AG09309 (cell line): ENCODE results near the gene RELT.
A peak's percentile ranks its signal among the peaks of the same experiment; 100 is the strongest.

Experiments used
- DNase-seq: peaks from one replicate; pipeline ENCODE4 v3.0.0-alpha.2; 2010; ENCODE audit warnings: low read depth
- H3K4me3 ChIP-seq: 2 replicates; pipeline ENCODE4 v1.5.1; 2011; ENCODE audit warnings: mild to moderate bottlenecking, low read depth, low read length, moderate library complexity; ENCODE audit not compliant: control insufficient read depth
- TF ChIP-seq, protein P1 (sequence below): IDR thresholded peaks from 2 replicates; pipeline ENCODE4 v1.5.1; 2011; ENCODE audit warnings: mild to moderate bottlenecking, low read depth, low read length, inconsistent platforms; ENCODE audit not compliant: insufficient read depth, control insufficient read depth; ENCODE audit errors: missing control alignments

The RELT gene

DNA sequence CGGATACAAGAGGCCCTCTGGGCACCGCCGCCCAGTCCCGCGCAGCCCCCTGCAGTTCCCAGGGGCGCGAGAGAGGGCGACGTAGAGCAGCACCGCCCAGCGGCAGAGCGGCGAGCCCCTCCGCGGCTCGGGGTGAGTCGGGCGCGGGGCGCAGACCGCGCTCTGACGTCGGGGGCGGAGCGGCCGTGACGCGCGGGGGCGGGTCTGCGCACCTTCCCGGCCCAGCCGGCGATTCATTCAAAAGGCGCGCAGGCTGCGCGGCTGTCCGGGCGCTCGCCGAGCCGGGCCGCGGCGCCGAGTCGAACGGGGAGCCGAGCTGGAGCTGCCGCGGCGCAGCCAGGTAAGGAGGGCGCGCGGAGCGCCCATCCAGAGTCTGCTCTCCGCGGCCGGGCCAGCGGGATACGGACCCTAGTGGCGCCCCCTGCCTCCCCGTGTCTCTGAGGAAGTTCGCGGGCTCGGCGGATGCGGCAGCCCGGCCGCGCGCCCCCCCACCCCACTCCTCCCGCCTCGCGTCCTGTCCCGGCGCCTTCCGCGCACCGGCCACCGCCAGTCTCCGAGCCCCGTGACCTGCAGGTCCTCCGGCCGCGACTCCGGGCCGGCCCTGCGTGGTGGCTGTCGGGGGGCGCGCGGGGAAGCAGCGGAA is at the start of gene RELT:
Gene RELT (plus strand): TSS at position 240 of the 643 bp plus-strand sequence. CDS start 12,738 bp downstream, outside the sequence.
- TF ChIP-seq, protein P1, sequence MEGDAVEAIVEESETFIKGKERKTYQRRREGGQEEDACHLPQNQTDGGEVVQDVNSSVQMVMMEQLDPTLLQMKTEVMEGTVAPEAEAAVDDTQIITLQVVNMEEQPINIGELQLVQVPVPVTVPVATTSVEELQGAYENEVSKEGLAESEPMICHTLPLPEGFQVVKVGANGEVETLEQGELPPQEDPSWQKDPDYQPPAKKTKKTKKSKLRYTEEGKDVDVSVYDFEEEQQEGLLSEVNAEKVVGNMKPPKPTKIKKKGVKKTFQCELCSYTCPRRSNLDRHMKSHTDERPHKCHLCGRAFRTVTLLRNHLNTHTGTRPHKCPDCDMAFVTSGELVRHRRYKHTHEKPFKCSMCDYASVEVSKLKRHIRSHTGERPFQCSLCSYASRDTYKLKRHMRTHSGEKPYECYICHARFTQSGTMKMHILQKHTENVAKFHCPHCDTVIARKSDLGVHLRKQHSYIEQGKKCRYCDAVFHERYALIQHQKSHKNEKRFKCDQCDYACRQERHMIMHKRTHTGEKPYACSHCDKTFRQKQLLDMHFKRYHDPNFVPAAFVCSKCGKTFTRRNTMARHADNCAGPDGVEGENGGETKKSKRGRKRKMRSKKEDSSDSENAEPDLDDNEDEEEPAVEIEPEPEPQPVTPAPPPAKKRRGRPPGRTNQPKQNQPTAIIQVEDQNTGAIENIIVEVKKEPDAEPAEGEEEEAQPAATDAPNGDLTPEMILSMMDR = peak; percentile 68
- DNase-seq = peak; percentile 43
- peak within 1 kb of the TSS; percentile 80 for H3K4me3 ChIP-seq

DNA sequence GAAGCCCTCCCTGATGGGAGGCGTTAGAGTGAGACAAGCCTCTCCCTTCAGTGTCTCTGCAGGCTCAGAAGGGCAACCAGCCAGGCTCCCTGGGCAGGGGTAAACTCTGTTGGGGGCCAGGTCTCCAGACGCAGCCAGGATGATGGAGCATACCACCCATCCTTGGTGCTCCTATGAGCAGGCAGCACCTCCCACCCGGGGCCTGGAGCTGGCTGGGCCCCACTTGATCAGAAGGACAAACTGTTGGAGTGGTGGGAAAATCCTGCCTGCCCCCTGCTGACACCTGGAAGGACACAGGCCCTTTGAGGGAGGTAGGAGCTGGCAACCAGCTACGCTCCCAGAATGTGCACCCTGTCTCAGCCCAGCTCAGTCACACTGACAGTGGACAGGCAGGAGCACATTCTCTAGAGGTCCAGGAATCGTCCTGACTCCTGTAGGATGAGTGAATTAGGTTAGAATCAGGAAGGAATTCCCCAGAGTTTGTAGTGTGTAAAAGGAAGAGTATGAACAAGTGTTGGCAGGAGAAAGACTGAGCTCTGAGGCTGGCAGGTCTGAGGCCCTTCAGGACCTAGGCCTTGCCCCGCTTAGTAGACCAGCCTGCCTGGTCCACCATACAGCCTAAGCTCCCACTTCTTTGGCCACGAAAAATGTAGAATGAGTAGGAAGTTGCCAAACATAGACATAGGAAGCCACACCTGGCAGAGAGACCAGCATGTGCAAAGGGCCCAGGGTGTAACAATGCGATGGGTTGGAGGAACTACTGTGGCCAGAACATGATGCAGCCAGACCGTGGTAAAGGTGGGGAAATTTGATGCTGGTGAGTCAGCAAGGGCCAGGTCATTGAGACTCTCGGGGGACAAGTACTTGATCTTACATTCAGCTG is 49.0 kb upstream of the RELT start:
- DNase-seq = no peak
- no peak overlapping the region for H3K4me3 ChIP-seq
- TF ChIP-seq, protein P1 = no peak

DNA sequence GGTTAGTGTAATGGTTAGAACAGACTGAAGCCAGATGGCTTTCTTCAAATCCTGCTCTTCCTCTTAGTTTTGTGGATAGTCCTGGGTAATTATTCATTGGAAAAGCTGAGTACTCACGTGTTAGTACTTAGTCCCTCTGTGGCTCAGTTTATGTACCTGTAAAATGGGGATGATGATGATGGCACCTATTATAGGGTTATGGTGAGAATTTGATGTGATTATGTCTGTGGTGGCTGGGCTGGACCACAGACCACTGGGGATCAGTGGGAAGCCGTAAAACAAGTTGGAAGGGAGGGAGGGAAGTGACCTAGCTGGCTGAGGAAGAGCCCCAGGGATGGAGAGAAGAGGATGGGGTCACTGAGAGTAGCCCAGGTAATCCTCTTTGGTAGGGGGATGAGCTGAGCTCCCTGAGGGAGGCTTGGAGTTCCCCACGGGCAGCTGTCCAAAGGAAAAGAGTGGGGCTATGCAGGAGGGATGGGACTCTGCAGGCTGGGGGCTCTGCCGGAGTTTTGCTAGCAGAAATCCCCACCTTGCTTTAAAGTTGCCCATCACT is 48.3 kb upstream of the RELT start:
- DNase-seq = no peak
- TF ChIP-seq, protein P1 = no peak
- no peak overlapping the region for H3K4me3 ChIP-seq

DNA sequence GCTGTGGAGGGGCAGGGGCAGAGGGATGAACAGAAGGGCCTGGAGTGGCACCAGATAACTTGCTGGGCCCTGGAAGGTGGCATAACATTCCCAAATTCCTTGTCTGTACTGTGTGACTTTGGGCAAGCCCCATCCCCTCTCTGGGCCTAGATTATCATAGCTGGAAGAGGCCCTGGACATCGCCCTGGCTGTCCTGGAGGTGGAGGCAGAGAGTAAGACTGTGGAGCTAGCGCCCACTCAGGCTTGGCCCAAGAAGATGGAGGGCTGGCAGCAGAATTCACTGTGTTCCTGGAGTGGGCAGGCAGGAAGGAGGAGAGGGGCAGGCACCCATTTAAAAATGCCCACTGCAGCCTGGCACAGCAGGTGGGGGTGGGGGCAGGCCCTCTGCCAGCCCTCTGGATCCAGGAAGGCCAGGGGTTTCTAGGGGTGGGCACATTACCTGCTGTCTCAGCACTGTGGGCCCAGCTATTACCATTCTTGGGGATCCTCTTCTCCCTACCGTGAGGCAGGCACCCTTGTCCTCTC is 45.6 kb upstream of the RELT start:
- TF ChIP-seq, protein P1 = peak; percentile 58
- DNase-seq = no peak
- no peak overlapping the region for H3K4me3 ChIP-seq

GRCh38 chr11:73331138-73331916 is 44.9 kb upstream of the RELT start:
- TF ChIP-seq, protein P1 = no peak
- no peak overlapping the region for H3K4me3 ChIP-seq
- DNase-seq = no peak

DNA sequence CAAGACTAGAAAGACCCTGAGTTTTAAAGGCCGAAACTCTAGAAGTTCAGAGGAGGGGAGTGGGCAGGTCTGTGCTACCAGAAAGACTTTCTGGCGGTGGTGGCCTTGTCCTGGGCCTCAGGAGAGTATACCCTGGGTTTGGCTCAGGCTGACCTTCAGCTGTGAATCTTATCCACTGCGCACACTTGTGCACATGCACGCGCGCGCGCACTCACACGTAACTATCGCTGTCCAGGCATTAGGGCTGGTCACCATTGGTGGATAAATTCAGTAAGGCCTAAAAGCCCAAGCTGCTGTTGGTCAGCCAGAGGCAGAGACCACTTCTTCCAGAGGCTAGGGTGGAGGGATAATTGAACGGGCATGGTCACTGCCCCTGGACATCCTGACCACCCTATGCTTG is 43.0 kb upstream of the RELT start:
- no peak overlapping the region for H3K4me3 ChIP-seq
- TF ChIP-seq, protein P1 = no peak

More for the DNA sequence above, 43.0 kb upstream of the RELT start:
- DNase-seq = no peak
